RPMI7951 (cell line): Measurements from ENCODE around the gene KCNMA1. TPM values are rescaled to one million over a fixed set of nuclear protein-coding genes. Genes with fewer than 3 reads are reported as not detected.
A peak's percentile ranks its signal among the peaks of the same experiment; 100 is the strongest.

Experiments used
- DNase-seq: peaks from one replicate; pipeline ENCODE4 v3.0.0-alpha.2; 2012; ENCODE audit warnings: low read depth
- total RNA-seq: library from RNA; depleted of rRNA; stranded (reverse); fragments of >200 nt; shearing (Covaris generic); gene quantifications from 2 replicates; pipeline ENCODE4 v1.2.3, GENCODE V29; 2014

KCNMA1 gene
- total RNA-seq, 1 experiment from 2014 or later, result 47.7 TPM

DNA sequence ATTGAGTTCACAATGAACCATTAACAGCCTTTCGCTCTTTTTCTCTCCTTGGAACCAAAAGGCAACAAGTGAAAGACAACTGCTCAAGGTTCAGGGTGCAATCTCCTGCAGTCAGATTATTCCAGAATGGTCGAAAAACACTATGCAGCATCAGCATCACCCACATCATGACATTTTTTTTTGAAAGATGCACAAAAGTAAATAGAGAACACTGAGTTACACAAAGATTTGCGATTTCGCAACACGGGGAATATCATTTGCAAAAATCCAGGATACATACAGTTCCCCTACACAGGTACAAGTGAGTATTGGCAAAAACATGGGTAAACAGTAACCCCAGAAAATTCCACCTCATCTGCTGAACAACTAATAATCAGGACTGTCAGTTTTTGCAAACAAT is 611.5 kb downstream of the KCNMA1 start:
- DNase-seq, result no peak

DNA sequence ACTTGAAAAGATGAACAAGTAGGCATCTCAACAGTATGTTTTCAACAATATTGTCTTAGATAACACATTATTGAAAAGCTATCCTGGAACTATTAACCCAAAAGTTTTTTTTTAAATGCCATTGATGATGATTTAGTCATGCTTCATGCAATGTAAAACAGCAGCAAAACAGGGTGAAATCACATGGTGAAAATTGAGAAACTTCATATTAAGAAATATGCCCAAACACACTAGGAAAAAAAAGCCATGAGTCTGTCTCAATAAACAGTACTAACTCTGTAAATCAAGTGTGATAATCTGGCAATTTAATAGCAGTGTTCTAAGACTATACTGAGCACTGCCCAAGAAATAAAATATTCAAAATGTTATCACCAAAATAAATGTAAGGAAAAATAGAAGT is 613.1 kb downstream of the KCNMA1 start:
- DNase-seq, result no peak

DNA sequence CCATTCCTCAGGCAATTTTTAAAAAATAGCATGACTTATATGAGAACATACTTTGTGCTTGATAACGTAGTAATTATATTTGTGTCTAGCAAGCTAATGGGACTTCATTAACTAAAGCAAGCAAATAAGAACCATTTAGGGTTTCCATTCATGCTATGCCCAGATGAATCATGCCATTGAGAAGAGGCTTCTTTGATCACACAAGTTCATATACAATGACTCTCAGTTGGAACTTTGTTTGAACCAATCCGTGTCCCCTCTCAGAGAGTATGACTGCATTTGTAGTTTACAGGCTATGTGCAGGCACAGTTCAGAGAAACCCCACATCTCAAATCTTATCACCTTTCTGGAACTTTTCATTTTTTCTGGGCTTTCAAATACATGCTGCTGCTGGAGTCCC is 614.2 kb downstream of the KCNMA1 start:
- peak; percentile 15 for DNase-seq

DNA sequence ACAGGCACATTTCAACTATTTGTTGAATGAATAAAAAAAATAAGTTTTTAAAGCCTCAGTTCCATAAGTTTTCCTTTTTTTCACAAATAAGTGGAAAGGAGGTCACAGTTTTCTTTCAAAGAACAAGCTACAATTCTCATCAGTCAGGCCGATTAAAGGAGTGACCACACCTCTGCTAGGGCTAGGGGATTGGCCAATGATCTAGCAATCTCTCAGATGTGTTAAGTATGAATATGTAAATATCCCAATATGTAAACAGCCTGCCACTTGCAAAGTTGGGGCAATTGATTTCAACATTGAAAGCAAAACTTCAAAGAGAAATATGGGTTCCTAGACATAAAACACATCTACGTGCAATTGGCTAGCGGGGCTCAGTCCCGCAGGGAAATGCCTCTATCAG is 614.9 kb downstream of the KCNMA1 start:
- no peak for DNase-seq

DNA sequence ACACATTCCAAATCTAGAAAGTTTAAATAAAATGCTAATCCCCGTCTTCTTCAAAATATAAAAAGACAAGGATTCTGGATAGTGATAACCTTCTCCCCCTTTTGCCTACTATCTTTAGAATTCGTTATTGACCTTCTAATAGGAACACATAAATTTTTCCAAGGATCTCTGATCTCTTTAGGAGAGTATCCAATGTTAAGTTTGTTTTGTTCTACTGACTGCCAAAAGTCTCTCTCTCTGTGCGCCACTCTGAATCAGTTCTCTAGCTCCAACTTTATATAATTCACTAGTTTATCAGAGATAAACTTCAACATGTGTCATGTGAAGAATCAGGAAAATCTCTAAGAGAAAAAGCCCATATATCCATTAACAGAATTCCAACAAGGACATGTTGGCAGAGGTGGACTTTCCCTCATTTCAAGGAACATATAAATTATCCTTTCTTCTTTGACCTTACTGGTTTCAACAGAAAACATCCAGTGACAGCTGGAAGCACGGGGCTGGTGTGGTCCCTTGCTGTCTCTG is 615.6 kb downstream of the KCNMA1 start:
- DNase-seq, result no peak

DNA sequence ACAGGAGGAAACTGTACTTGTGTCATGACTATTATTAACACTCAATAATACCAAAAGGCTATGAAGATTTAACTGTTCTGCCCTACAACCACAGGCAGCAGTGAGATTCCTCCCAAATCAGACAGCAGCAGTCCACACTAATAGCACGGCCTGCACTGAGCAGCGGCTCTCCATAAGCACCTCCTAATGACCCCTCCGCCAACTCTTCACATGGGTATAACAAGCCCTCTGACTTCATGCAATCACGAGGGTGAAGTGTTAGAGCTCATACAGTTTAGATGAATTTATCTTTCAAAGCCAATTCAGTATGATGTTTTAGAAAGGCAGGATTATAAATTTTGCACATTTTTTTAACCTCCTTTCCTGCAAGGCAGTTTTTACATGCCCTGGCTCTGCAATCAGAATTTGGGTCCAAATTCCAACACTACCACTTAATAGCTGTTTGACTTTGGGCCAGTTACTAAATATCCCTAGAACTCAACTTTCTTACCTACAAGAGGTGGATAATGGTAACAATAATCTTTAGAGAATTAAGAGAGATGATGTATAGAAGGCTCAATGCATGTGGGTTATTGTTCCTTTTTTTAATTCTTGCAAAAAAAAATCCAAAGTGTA is 617.1 kb downstream of the KCNMA1 start:
- DNase-seq, result no peak

DNA sequence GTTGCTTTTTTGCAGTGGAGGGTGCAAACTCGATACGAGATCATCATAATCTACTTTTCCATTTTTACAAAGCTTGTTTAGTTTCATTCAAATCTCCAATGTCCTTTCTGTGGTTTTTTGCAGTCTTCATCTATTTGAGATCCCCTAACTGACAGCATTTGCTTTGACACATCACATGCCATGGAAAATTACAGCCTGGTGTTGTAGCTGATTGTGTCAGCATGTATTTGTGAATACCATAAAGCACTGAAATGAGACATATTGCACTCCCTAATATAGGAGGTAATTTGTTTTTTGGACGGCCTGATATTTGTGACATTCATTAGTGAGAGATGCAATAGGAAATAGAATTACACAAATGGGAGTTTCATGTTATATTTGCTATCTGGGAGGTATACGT is 620.8 kb downstream of the KCNMA1 start:
- DNase-seq, result no peak

DNA sequence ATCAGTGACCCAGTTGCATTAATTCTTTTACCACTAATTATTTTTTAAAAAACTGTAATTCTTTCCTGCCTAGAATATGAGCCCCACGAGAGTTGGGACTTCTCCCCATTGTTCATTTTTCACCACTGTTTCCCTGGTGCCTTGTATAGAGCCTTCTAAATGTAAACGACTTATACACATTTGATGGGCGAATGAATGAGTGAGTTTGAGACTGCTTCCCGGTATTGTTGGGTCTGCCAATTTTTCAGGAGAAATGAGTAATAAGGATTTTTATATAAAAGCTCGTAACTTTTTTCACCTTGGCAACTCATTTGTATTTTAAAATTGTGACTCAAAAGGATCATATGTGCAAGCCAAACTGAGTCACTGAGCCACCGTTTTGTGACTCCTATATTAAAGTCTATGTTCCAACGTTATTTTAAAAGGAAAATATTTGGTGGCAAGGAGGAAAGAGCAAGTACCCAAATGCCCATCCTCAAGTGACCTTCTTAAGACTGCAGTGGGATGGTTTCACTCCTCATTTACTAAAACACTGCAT is 621.3 kb downstream of the KCNMA1 start:
- DNase-seq, result no peak

DNA sequence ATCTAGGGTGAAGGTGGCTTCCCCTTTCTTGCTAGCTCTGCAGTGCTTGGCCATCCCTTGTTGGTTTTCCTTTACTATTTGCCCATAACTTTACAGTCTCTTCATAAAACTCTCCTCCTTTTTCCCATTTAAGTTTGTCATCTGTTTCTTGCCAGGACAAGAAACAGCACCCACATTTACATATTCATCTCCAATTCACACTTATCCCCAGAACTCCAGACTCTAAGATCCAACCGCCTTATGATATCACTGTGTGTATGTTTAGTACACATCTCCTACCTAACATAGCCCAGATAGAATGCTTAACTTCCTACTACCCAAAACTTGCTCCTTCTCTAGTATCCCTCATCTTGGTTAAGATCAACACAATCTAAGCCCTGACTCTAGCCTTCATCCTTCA is 622.2 kb downstream of the KCNMA1 start:
- no peak for DNase-seq

DNA sequence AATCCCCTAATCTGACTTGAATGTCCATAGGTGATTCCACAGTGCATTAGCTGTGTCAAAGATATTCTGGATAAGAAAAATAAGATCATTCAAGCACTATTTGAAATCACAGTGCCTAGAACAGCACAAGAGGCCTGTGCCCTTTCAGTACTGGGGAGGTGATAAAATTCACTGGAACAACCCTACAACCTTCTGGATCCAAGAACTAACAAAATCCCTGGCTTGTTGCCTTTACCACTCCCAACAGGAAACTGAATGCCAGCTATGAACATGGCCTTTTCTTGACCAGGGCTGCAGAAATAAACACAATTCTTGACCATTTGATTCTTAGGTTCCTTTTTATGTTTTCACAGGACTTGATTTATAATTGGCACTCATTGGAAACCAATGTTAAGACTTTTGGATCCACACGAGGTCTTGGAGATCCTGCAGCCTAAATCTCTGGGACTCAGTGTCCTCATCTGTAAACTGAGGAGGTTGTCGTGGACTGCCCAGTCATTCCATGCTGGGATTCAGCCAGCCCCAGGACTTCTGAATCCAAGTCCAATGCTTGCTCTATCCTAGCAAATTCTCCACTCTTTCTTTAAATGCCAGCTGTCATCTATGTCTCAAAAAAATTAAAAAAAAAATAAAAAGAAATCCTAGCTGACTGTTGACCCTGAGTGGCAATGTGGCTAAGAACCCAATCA is 624.7 kb downstream of the KCNMA1 start:
- DNase-seq, result no peak

DNA sequence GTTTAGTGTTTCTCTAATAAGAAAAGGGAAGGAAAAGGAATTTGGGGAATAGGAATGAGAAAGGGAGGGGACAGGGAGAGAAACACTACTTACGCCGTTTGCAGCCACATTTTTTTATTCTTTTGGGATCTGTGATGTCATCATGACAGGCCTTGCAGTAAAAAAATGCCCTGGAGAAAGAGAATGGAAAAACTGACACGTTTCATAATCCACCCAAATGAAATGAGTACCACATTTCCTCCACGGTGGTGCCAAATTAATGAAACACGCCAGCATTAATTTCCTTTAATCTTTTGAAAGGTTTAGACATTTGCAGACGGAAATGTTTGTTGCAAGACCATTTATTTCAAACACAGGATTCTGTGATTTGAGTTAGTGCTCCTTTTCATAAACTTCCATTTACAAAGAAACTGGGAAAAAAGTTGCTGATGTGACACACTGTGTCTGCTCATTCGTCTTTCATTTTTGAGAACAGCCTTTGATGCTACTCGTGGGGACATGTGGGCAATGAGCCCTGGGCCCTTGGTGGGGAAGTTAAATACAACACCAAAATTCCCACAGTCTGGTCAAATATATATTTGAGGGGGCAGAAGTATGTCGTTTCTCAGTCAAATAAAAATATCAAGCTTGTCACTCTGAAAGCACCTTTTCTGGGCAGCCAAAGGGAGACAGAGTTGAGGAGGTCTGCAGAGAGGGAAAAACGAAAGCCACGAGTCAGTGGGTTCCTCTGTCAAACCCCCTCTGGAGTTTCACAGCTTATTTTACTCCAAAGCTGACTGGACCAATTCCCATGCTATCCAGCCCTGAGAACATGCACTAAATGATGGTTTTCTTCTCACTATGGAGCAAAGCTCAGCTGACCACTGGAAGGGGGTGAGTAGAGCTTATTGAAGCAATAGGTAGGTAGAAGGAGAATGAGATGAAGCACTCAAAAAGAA is 625.5 kb downstream of the KCNMA1 start:
- DNase-seq, result no peak

DNA sequence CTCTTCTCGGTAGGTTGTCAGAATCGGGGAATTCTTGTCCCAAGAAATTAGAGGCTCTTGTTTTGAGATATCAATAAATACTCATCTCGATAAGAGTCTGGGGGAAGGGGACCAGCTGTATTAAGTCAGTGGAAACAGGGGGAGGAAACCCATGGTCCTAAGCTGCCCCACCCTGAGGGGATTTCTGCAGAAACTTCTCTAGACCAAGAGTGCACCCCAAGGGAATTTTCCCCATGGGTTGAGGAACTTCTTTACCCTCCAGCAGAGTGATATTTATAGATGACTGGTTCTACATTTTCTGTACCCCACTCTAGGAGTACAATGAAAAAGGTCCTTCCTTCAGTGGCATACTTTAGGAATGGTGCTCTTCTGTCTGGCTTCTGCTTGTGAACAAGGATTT is 627.2 kb downstream of the KCNMA1 start:
- DNase-seq, result no peak

DNA sequence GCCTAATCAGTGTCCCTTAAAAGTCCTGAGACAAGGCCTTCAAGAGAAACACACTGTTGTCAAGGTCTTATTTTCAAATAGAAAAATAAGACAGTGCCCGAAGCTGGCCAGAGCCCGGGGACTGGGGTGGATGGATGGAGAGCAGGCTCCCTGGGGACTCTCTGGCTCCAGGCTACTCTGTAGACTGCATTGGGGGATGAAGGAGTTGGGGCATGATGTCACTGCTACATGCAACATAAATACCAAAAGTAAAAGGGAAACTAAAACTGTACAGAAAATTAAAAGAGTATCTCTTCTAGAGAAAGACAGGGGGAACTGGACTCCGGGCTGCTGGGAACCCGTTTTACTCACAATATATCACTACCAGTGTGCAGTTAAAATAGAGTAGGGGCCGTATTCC is 629.8 kb downstream of the KCNMA1 start:
- DNase-seq, result no peak

DNA sequence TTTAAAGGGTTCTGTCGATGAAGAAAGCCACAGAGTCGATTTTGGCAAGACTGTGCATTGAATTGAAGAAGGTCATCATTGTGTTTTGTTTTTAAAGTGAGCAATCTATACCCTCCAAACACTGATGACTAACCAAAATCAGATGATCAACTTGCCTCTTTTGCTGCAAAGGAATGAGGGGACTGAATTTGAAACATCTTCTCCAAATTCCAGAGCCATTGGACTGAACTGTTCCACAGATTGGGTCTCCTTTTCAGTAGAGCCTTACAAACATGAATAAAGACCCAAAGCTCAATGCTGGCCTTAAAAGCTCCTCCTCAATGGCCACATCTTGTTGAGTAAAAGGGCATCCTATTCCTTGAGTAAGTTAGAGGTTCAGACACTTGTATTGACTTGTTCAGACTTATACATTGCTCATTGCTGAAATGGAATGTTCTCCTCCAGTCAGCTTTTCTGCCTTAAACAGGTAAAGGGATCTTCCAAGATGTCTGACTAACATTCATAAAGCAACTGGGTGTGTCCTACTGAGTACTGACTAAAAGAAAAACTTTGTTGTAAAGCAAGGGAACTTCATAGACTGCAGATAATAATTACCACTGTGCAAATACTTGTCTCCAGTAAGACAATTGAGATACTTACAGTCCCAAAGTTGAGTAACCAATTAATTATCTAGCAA is 630.6 kb downstream of the KCNMA1 start:
- DNase-seq, result peak; percentile 8

DNA sequence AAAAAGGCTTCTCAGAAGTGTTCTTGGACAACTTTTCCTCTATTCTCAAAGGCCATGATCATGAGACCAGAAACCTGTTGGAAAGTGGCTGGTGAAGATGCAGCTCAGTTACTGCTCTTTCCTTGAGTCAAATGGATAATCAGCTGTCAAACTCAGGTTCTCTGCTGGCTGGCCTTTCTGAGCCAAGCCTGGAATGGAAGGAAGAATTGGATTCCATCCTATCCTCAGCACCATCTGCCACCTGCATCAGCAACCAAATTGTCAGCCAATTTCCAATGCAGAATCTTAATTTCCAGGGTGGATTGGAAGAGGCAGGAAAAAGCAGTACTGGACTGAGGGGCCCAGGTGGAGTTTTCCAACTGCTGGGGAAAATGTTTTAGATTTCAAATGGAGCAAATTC is 631.7 kb downstream of the KCNMA1 start:
- DNase-seq, result no peak

DNA sequence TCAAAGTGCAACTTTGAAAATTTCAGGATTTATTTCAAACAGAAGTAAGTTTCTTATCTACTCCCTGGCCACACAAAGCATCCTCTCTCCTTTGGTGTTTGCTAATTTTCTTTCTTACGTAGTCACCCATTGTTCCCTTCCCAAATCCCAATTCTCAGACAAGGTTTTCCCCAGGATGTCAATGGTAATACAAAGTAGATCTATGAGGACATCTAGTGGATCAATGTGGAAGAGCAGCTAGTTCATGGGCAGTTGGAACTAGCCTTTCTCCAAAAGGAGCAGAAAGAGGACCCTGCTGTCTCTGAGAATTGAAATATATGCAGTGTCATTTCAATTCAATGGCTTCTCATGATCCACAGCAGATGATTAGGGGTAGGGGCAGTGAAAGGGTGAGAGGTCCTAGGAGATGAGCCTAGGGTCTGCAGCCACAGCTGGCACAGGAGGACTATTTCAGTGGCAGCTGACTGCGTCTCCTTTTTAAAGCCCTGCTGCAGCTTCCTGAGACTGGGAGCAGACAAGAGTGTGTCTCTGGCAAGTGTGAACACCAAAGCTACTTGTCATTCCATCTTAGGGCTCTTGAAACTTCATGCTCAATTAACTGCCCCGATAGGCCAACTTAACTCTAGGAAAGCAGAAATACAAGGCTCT is 632.6 kb downstream of the KCNMA1 start:
- peak; percentile 49 for DNase-seq

DNA sequence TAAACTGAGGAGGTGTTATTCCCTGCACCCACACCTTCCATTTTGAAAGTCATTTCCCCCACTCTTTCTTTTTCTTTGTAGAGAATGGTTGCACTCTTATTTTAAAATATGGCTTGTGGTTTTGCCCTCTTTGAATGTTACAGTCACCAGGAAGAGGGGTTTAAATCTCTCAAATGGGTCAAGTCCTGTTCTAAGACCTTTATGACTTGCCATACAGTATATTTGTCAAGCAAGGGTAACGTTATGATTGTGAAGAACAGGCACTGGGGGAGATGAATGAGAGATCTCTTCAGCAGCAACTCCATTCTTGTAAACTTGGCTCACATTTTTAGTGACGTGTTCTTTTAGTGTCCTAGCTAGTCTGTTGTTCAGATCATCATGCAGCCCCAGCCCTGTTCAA is 634.7 kb downstream of the KCNMA1 start:
- no peak for DNase-seq

DNA sequence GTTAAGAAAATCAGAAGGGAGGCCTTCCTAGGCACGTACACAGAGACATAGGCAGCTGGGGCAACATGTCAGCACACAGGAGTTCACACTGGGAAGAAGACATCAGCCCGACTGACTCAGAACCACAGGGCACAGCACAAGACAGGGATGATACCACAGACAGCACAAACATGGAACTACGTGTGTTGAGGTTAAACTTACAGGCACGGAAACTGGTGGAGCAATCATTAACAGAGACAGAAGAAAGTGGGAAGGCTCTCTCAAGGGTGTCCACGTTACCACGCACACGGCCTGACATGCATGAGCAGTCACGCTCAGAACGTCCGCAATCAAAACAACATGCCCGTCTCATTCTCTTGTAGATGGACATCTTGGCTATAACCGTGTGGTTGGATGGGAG is 636.4 kb downstream of the KCNMA1 start:
- no peak for DNase-seq

DNA sequence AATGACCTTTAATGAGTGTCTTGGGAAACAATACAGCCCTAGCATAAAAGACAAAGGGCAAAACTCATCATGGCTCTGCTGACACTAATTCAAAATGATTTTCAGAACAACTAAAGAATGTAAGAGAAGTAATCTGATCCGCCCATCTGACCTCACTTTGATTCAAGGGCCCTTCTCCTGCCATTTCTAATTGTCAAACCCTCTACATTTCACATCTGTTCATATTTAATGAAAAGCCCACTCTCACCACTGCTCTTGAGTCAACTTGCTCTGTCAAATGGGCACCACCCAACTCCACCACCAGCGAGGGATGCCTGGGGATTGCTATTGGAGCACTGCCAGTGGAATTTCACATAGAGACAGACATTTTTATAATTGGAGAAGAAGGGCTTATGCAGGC is 639.2 kb downstream of the KCNMA1 start:
- DNase-seq, result peak; percentile 23

DNA sequence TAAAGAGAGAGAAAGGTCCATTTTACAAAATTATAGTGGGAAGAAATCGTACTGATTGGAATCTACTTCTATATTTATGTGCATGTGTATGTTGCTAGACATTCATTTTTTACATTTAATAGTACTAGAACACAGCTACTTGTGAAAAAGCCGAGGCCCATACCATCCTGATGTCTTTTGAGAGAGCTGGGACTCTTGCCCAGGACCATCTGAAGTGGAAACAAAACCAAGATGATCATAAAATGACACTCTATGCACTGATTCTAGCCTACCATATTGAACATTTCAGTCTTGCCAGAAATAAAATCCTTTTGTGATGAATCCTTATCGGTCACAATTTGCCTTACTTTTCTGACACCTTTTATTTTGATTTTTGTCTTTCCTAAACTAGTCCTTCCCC is 640.0 kb downstream of the KCNMA1 start:
- no peak for DNase-seq

DNA sequence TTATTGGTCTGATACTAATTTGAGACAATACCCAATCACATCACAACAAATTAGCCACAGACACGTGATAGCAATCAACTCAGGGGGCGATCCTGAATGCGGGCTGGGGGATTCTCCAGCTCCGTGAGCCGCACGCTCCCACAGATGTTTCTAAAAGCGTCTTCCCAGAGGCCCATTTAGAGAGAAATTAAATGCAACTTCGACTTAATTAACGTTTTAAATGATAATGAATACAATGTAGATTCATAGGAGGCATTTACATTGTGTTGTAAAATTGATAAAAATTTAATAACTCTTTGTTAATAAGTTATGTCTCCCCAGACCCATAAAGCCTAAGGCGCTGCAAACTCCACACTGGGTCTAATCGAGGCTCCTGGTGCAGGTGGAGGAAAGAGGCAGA is 642.6 kb downstream of the KCNMA1 start:
- DNase-seq, result no peak
